ENCODE results near the gene DAPK1.

DAPK1 gene

DNA sequence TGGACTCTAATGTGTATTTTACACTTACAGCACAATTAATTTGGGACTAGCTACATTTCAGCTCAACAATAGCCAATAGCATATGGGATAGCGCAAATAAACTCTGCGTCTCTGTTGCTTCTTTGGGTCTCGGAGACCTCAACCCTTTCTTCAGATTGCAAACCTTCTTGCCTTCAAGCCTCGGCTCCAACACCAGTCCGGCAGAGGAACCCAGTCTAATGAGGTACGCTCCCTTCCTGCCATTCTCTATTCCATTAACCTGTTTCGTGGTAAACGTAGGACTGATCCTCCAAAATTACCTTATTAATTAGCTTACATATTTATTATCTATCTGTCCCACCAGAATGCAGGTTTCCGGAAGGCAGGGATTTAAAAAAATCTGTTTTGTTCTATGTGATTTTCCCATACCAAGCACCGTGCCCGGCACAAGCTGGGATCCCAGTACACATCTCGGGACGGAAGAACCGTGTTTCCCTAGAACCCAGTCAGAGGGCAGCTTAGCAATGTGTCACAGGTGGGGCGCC, 525 bp upstream of the DAPK1 start:
- Histone ChIP-seq H3K4me1 (ENCODE audit: insufficient read depth, poor library complexity, severe bottlenecking) (no peaks in the 10 kb centered on the region), H3K4me3 (ENCODE audit: severe bottlenecking) (peak overlapping the region; percentile 38), H3K27me3 (ENCODE audit: insufficient read depth, poor library complexity, severe bottlenecking) (peaks cover 5% of the 10 kb centered on the region), H3K9me3 (ENCODE audit: severe bottlenecking) (no peaks in the 10 kb centered on the region), H3K27ac (ENCODE audit: poor library complexity, severe bottlenecking) (no peak overlapping the region), H3K36me3 (ENCODE audit: low read depth) (no peaks in the 10 kb centered on the region)
- TF ChIP-seq, protein P1, sequence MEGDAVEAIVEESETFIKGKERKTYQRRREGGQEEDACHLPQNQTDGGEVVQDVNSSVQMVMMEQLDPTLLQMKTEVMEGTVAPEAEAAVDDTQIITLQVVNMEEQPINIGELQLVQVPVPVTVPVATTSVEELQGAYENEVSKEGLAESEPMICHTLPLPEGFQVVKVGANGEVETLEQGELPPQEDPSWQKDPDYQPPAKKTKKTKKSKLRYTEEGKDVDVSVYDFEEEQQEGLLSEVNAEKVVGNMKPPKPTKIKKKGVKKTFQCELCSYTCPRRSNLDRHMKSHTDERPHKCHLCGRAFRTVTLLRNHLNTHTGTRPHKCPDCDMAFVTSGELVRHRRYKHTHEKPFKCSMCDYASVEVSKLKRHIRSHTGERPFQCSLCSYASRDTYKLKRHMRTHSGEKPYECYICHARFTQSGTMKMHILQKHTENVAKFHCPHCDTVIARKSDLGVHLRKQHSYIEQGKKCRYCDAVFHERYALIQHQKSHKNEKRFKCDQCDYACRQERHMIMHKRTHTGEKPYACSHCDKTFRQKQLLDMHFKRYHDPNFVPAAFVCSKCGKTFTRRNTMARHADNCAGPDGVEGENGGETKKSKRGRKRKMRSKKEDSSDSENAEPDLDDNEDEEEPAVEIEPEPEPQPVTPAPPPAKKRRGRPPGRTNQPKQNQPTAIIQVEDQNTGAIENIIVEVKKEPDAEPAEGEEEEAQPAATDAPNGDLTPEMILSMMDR (IDR thresholded peaks at IDR 0.05; ENCODE audit: poor library complexity, severe bottlenecking) = no peak
- DNase-seq (ENCODE audit: low spot score) (no peak), ATAC-seq (ENCODE audit: low read depth) (no peak)

DNA sequence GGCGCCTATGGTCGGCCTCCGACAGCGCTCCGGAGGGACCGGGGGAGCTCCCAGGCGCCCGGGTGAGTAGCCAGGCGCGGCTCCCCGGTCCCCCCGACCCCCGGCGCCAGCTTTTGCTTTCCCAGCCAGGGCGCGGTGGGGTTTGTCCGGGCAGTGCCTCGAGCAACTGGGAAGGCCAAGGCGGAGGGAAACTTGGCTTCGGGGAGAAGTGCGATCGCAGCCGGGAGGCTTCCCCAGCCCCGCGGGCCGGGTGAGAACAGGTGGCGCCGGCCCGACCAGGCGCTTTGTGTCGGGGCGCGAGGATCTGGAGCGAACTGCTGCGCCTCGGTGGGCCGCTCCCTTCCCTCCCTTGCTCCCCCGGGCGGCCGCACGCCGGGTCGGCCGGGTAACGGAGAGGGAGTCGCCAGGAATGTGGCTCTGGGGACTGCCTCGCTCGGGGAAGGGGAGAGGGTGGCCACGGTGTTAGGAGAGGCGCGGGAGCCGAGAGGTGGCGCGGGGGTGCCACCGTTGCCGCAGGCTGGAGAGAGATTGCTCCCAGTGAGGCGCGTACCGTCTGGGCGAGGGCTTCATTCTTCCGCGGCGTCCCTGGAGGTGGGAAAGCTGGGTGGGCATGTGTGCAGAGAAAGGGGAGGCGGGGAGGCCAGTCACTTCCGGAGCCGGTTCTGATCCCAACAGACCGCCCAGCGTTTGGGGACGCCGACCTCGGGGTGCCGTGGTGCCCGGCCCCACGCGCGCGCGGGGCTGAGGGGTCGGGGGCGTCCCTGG, 561 bp downstream of the DAPK1 start:
- TF ChIP-seq, protein P1 (IDR thresholded peaks at IDR 0.05; ENCODE audit: poor library complexity, severe bottlenecking) = no peak
- no peaks in the 10 kb centered on the region for H3K9me3 ChIP-seq (ENCODE audit: severe bottlenecking)
- ATAC-seq (ENCODE audit: low read depth) = peak; percentile 65
- H3K27me3 ChIP-seq (ENCODE audit: insufficient read depth, poor library complexity, severe bottlenecking) = peaks cover 5% of the 10 kb centered on the region
- no peak for DNase-seq (ENCODE audit: low spot score)
- H3K27ac ChIP-seq (ENCODE audit: poor library complexity, severe bottlenecking) = no peak overlapping the region
- peak overlapping the region; percentile 38 for H3K4me3 ChIP-seq (ENCODE audit: severe bottlenecking)
- no peaks in the 10 kb centered on the region for H3K4me1 ChIP-seq (ENCODE audit: insufficient read depth, poor library complexity, severe bottlenecking)
- no peaks in the 10 kb centered on the region for H3K36me3 ChIP-seq (ENCODE audit: low read depth)

DNA sequence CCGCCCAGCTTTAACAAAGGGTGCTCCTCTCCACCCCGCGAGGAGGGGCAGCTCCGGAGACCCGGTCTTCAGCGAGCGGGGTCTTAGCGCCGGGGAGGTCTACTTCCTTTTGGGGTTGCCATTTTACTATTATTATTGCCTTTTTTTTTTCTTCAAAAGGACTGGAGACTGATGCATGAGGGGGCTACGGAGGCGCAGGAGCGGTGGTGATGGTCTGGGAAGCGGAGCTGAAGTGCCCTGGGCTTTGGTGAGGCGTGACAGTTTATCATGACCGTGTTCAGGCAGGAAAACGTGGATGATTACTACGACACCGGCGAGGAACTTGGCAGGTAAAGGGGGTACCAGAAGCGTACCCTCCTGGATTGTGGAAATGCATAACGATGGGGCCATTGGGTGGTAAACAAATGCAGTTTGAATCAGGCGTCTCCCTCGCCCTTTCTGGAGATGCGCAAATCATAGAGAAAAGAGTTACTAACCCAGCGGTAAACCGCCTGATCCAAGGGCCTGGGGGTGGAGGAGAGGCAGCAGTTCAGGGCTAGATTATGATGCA, 1.2 kb downstream of the DAPK1 start:
- Histone ChIP-seq H3K4me1 (ENCODE audit: insufficient read depth, poor library complexity, severe bottlenecking) (no peaks in the 10 kb centered on the region), H3K27ac (ENCODE audit: poor library complexity, severe bottlenecking) (no peak overlapping the region)
- TF ChIP-seq, protein P1 (IDR thresholded peaks at IDR 0.05; ENCODE audit: poor library complexity, severe bottlenecking) = no peak

DNA sequence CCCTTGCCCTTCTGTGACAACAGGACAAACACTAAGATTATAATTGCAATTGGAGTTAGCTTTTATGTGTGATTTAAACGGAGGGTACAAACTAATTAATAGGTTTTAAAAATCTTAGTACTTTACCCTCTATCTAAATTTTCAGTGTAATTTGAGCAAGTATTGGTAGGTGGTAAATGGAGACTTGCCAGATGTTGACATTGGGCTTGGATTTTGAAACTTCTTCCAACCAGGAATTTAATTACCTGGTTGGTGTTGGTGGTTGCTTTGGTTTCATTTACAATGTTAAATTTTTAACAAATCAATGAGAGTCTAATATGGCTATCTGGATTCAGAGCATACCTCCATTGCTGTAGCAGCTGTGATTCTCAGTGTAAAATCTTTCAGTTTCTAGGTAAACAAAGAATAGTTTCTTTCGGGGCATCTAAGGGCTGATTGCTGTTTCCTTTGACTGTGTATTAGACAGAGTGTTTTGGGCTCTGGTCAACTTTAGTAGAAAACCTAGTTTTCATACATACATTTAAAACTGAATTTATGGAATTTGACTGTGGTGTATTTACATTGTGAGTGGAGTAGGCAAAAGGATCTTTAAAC, 1.9 kb downstream of the DAPK1 start:
- Histone ChIP-seq H3K4me3 (ENCODE audit: severe bottlenecking) (no peak overlapping the region), H3K9me3 (ENCODE audit: severe bottlenecking) (no peaks in the 10 kb centered on the region), H3K27ac (ENCODE audit: poor library complexity, severe bottlenecking) (no peak overlapping the region), H3K4me1 (ENCODE audit: insufficient read depth, poor library complexity, severe bottlenecking) (no peaks in the 10 kb centered on the region), H3K27me3 (ENCODE audit: insufficient read depth, poor library complexity, severe bottlenecking) (peaks cover 5% of the 10 kb centered on the region), H3K36me3 (ENCODE audit: low read depth) (no peaks in the 10 kb centered on the region)
- DNase-seq (ENCODE audit: low spot score) (no peak), ATAC-seq (ENCODE audit: low read depth) (no peak)
- TF ChIP-seq, protein P1 (IDR thresholded peaks at IDR 0.05; ENCODE audit: poor library complexity, severe bottlenecking) = no peak

More for the DNA sequence above, 1.2 kb downstream of the DAPK1 start:
- peaks cover 5% of the 10 kb centered on the region for H3K27me3 ChIP-seq (ENCODE audit: insufficient read depth, poor library complexity, severe bottlenecking)
- H3K36me3 ChIP-seq (ENCODE audit: low read depth) = no peaks in the 10 kb centered on the region
- H3K4me3 ChIP-seq (ENCODE audit: severe bottlenecking) = peak overlapping the region; percentile 38
- DNase-seq (ENCODE audit: low spot score) (no peak), ATAC-seq (ENCODE audit: low read depth) (no peak)
- H3K9me3 ChIP-seq (ENCODE audit: severe bottlenecking) = no peaks in the 10 kb centered on the region

Data from RWPE2 (cell line).